Measurements from ENCODE around the gene GUCD1.

- TF ChIP-seq POLR2AphosphoS5 (IDR thresholded peaks at IDR 0.05; ENCODE audit: low read depth, low read length) (no peak), TAF1 (IDR thresholded peaks at IDR 0.05; ENCODE audit: low read depth, low read length) (no peak), POLR2A (IDR thresholded peaks at IDR 0.05; ENCODE audit: low read depth, low read length) (no peak), SPI1 (IDR thresholded peaks at IDR 0.05; ENCODE audit: low read depth, low read length) (no peak), POU2F2 (IDR thresholded peaks at IDR 0.05; ENCODE audit: low read depth, low read length) (no peak), PAX5 (IDR thresholded peaks at IDR 0.05; ENCODE audit: insufficient read depth, low read length, severe bottlenecking) (no peak)
Observed at GRCh38 chr22:24519496-24519895, 35.4 kb downstream of the GUCD1 start.

Measured in GM12891 (cell line).